GM18511 (cell line): ENCODE results near the gene RPS6KA3.
A peak's percentile ranks its signal among the peaks of the same experiment; 100 is the strongest.
"Not testable (repeated sequence)": the region's sequence is repeated elsewhere in the genome, so short reads cannot be mapped to it uniquely, and the experiment has no call there.

Experiments
- ATAC-seq: cut with Tn5 transposase; IDR thresholded peaks from one replicate; pipeline ENCODE4 v1.9.1; 2021; ENCODE audit warnings: mild to moderate bottlenecking, moderate library complexity; ENCODE audit not compliant: unreplicated experiment

Gene RPS6KA3

DNA sequence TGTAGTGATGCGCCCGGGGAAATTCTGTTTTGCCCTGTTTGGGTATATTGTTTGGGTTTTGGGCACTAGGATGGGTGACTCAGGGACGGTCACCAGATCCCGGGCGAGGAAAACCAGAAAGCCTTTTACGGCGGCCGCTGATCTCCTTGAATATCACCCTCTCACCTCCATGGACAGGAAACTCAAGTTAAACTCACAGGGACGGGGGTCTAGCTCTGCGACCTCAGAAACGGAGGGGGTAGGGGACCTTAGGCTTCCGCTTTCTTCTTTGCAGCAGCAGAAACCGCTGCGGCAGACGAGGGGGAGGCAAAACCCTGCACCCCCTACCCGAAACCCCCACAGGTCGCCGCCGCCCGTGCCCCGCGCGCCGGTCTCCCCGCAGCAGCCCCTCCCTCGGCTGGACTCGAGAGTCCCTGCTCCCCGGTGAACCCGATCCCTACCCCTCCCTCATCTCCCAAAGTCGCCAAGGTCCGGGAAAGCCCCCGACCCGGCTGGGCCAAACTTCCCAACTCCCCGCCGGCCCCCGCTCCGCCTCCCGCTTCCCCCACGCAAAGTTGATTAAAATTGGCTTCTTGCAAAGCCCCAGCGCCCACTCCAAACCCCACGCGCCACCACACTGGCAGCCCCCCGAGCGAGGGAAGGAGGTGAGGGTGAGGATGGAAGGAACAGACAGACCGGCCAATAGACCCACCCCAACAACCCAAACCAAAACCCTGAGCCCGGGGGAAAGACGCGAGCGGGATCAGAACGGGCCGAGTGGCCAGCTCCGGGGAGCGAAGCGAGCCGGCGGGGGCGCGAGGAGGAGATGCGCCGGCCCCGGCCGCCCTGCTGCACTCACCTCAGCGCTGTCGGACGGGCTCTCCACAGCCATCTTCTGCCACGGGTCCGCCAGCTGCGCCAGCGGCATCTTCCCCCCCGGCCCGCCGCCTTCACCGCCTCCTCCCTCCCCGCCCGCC, 705 bp downstream of the RPS6KA3 start:
- peak; percentile 16 for ATAC-seq

- ATAC-seq = peak; percentile 40
Observed at GRCh38 chrX:20265221-20265725, 1.4 kb downstream of the RPS6KA3 start.

DNA sequence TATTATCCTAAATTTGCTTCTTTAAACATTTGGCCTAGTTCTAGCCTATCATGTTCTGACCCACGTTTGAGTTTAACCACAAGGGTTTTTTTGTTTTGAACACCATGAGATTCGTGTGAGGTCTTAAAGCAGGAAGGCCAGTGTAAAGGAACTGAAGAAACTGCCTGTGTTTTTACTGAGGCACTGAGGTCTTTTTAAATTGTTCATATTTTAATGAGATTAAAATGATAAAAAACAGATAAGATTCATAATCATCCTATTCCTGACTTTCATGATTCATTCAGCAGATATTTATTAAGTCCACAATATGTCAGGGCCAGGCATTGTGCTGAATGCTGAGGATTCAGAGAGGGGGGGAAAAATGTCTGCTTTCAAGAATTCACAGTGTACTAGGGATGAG, 3.2 kb downstream of the RPS6KA3 start:
- ATAC-seq = peak; percentile 15

GRCh38 chrX:20260885-20261284, 5.8 kb downstream of the RPS6KA3 start:
- ATAC-seq = no peak

DNA sequence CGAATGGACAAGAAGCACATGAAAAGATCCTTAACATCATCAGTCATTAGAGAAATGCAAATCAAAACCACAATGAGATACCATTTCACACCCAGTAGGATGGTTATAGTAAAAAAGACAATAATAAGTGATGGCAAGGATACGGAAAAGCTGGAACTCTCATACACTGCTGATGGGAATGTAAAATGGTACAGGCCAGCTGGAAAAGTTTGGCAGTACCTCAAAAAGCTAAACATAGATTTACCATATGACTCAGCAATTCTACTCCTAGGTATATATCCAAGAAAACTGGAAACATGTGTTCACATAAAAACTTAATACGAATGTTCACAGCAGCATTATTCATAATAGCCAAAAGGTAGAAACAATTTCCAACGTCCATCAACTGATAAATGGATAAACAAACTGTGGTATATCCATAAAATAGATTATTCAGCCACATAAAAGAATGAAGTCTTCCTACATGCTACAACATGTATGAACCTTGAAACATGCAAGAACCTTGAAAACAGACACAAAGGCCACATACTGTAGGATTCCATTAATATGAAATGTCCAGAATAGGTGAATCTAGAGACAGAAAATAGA, 11.9 kb downstream of the RPS6KA3 start:
- ATAC-seq = no peak

- peak; percentile 13 for ATAC-seq
Observed at GRCh38 chrX:20253232-20253543, 13.5 kb downstream of the RPS6KA3 start.

DNA sequence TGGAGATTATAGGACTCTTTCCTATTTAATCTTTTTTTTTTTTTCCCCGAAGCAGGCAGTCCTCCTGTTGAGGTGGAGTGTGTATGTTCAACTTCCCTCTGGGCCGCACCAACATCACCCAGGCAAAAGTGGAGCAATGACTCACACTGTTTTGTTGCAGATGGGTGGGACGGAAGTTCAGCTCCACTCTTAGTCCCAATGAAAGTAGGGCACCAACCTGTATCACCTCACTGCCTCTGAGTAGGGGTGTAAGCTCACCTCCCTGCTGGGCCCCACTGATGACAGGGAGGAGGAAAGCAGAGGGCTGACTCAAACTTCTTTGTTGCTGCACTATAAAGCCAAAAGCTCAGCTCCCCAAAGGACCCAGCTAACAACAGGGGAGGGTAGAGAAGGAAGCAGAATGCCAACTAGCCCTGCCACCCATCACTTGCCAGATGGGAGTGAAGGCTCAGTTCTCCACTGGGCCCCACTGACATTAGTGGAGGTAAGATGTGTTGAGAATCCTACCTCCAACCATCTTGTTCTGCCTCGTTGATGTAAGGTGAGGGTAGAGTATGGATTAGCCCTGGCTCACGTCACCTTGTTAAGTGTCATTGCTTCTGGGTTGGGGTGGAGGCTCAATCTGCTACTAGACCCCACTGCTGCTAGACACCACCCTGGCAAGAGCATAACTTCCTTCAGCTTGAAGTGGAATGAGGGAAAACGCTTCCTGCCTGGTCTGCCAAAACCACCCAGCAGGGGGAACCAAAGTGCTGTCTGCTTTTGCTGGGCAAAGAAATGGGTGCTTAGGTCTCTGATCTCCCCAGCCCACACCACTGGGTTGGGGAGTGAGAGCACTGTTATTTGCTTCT, 14.1 kb downstream of the RPS6KA3 start:
- ATAC-seq = peak; percentile 83

GRCh38 chrX:20251691-20252090, 15.0 kb downstream of the RPS6KA3 start:
- ATAC-seq = no peak

- not testable (repeated sequence) for ATAC-seq
Observed at GRCh38 chrX:20250146-20250545, 16.6 kb downstream of the RPS6KA3 start.

GRCh38 chrX:20248592-20249192, 18.0 kb downstream of the RPS6KA3 start:
- no peak for ATAC-seq

GRCh38 chrX:20244931-20245330, 21.8 kb downstream of the RPS6KA3 start:
- no peak for ATAC-seq

- no peak for ATAC-seq
Observed at GRCh38 chrX:20240201-20240600, 26.5 kb downstream of the RPS6KA3 start.

- no peak for ATAC-seq
Observed at GRCh38 chrX:20237864-20238263, 28.8 kb downstream of the RPS6KA3 start.

DNA sequence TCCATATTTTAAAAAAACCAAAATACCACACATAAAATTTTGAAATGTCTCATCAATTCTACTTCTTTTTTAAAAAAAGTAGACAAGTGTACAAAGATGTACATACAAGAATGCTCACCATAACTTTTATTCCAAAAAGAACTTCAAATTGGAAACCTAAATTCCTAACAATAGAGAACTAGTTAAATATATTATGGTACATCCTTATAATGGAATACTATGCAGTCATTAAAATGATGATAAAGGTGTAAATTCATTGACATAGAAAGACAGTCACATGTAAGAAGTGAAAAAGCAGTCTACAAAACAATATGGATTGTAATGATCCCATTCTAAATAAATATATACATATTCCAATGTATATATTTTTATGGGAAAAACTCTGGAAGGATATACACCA, 31.0 kb downstream of the RPS6KA3 start:
- ATAC-seq = no peak

DNA sequence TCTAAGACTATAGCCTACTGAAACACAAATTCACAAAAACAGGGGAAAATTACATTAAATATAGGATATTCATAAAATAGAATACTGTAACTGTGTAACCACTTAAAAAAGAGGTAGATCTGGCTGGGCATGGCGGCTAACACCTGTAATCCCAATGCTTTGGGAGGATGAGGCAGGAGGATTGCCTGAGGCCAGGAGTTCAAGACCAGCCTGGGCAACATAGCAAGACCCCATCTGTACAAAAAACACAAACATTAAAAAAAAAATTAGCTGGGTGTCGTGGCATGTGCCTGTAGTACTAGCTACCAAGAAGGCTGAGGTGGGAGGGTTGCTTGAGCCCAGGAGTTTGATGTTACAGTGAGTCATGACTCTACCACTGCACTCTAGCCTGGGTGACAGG, 33.4 kb downstream of the RPS6KA3 start:
- no peak for ATAC-seq

DNA sequence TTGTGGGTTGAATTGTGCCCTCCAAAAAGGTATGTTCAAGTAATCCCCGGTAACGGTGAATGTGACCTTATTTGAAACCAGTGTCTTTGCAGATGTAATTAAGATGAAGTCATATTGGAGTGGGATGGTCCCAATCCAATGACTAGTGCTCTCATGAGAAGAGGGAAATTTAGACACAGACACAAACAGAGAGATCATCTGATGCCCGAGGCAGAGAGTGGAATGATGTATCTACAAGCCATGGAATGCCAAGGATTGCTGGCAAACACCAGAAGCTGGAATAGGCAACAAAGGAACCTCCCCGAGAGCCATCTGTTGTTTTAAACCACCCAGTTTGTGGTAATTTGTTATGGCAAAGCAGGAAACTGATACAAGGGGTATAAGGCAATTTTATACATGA, 35.1 kb downstream of the RPS6KA3 start:
- no peak for ATAC-seq

GRCh38 chrX:20230406-20230805, 36.3 kb downstream of the RPS6KA3 start:
- ATAC-seq = peak; percentile 64

DNA sequence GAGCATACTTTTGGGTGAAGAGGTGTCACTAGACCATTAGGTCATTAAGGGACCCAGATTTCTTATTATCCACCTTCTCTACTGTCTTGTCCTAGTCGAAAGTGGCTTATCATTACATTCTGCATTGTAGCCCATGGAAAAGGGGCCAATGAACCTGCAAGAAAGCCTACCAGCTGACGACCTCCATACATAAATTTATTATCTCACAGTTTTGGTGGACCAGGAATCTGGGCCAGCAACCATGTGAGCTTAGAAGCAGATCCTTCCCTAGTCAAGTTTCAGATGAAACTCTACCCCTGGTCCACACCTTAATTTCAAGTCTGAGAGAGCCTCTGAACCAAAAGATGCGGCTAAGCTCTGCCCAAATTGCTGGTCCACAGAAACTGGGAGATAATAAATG, 37.6 kb downstream of the RPS6KA3 start:
- no peak for ATAC-seq

GRCh38 chrX:20228245-20228644, 38.5 kb downstream of the RPS6KA3 start:
- ATAC-seq = no peak

- ATAC-seq = no peak
Observed at GRCh38 chrX:20227116-20227515, 39.6 kb downstream of the RPS6KA3 start.

GRCh38 chrX:20225488-20225833, 41.2 kb downstream of the RPS6KA3 start:
- no peak for ATAC-seq
